Esophagus (tissue), 2 donors: ENCODE data around the gene CIDEB. TPM values are rescaled to one million over a fixed set of nuclear protein-coding genes. Genes with fewer than 3 reads are reported as not detected.

Source experiments
- H3K27ac ChIP-seq, 2 donors: one replicate each; pipeline ENCODE4 v1.5.1; 2013; ENCODE audit warnings: low read depth in 2 of 2, mild to moderate bottlenecking in 2 of 2, inconsistent platforms in 1 of 2, low read length in 1 of 2, moderate library complexity in 1 of 2
- H3K27me3 ChIP-seq, 2 donors: one replicate each; pipeline ENCODE4 v1.6.1; 2013; ENCODE audit warnings: low read length in 2 of 2, control low read depth in 1 of 2, mild to moderate bottlenecking in 1 of 2; ENCODE audit not compliant: insufficient read depth in 2 of 2, control insufficient read depth in 1 of 2
- H3K36me3 ChIP-seq, 2 donors: one replicate each; pipeline ENCODE4 v1.6.1; 2013; ENCODE audit warnings: low read length in 1 of 2; ENCODE audit not compliant: control insufficient read depth in 2 of 2, insufficient read depth in 2 of 2
- H3K4me1 ChIP-seq, 2 donors: one replicate each; pipeline ENCODE4 v1.6.1; 2013; ENCODE audit warnings: low read length in 1 of 2; ENCODE audit not compliant: control insufficient read depth in 2 of 2, insufficient read depth in 2 of 2
- H3K4me3 ChIP-seq, 2 donors: one replicate each; pipeline ENCODE4 v1.5.1; 2013; ENCODE audit warnings: low read length in 2 of 2, mild to moderate bottlenecking in 2 of 2, low read depth in 1 of 2, moderate library complexity in 1 of 2
- H3K9me3 ChIP-seq, 2 donors: one replicate each; pipeline ENCODE4 v1.6.1; 2013; ENCODE audit warnings: mild to moderate bottlenecking in 2 of 2, low read depth in 1 of 2, low read length in 1 of 2, moderate library complexity in 1 of 2; ENCODE audit not compliant: control insufficient read depth in 2 of 2, insufficient read depth in 1 of 2
- WGBS, 2 donors: extraction: QIAGEN DNeasy Blood & Tissue Kit; methylation state at CpG; one replicate each; pipeline ENCODE4 v1.1.7; 2013; 5-methylcytosine and 5-hydroxymethylcytosine counted together
- polyA plus RNA-seq, 2 donors: library from polyadenylated mRNA; stranded (reverse); fragments of 200-250 nt; gene quantifications; one replicate each; pipeline ENCODE4 v1.2.3, GENCODE V29; 2013
- donor health status: healthy with polysubstance abuse.
- donor health status: Bipolar disorder and iron deficiency.

The CIDEB gene
- polyA plus RNA-seq, 2 donors = 24.3 TPM

DNA sequence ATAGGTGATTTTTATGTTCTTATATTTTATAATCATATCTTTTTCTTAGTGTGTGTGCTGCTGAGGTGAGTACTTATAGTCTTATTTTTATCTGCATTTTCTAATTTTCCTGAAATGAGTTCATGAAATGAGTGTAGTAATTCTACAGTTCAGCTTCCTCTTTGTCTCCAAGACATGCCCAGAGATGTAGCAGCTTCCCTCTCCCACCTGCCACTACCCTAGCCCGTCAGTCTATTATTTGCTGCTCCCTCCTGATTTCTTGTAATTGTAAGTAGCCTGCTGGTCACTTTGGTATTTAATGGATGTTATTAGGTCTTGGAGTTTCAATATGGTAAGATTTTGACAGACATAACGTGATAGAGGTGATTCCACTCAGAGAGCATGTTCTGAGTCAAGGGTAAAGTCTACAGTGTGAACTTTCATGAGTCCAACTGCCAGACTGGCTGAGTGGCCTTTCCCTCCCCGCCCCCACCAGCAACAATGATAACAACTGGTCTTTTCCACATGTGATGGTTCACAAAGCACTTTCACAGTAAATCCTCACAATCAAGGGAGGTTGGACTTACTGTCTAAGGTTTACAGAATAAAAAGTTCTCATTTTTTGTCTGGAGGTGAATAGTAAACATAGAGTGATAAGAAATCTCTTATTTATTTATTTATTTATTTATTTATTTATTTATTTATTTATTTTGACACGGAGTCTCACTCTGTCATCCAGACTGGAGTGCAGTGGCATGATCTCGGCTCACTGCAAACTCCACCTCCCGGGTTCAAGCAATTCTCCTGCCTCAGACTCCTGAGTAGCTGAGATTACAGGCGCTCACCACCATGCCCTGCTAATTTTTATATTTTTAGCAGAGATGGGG is 36.3 kb upstream of the CIDEB start:
- Histone ChIP-seq H3K36me3 (no peaks in the 10 kb centered on the region), H3K27me3 (no peaks in the 10 kb centered on the region), H3K4me1 (peaks cover 2% of the 10 kb centered on the region in 2 donors), H3K4me3 (no peak overlapping the region), H3K27ac (no peak overlapping the region), H3K9me3 (no peaks in the 10 kb centered on the region)
- 74 to 82% methylated on average over 7 of the region's 7 CpGs for WGBS, 2 donors

DNA sequence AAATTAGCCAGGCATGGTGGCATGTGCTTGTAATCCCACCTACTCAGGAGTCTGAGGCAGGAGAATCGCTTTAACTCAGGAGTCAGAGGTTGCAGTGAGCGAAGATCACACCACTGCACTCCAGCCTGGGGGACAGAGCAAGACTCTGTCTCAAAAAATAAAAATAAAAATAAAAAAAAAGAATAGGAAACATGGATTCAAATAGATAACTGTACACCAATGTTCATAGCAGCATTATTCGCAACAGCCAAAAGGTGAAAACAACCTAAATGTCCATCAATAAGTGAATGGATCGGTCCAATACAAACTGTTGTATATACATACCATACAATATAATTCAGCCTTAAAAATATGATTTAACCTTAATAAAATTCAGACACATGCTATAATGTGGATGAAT is 35.1 kb upstream of the CIDEB start:
- H3K9me3 ChIP-seq = no peaks in the 10 kb centered on the region

DNA sequence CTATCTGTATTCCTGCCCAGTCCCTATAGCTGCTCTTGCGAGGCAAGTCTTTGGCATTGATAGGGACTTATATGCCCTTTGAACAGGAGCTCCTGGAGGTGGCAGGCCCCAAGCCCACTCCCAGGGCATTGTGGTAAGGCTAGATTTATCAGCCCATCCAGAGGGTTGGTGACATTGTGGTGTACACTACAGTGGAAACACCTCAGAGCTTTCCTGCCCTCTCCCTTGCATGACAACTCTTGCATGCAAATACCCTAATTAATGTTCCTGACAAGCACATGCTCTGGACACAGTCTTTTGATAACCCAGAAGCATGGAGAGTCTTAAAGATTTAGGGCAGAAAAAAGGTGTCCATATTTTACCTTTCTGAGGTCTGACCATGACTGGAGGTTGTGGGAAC is 32.8 kb upstream of the CIDEB start:
- Histone ChIP-seq H3K9me3 (no peaks in the 10 kb centered on the region), H3K27me3 (no peaks in the 10 kb centered on the region), H3K4me3 (no peak overlapping the region), H3K36me3 (peaks cover 0 to 4% of the 10 kb centered on the region in 2 donors), H3K4me1 (peaks cover 5 to 6% of the 10 kb centered on the region in 2 donors), H3K27ac (no peak overlapping the region)
- 83 to 98% methylated on average over 1 of the region's 1 CpG for WGBS, 2 donors

More for the DNA sequence above, 35.1 kb upstream of the CIDEB start:
- H3K36me3 ChIP-seq = no peaks in the 10 kb centered on the region
- no peaks in the 10 kb centered on the region for H3K27me3 ChIP-seq
- H3K27ac ChIP-seq = no peak overlapping the region
- WGBS, 2 donors = 96% methylated on average over 4 of the region's 4 CpGs
- peaks cover 5 to 6% of the 10 kb centered on the region in 2 donors for H3K4me1 ChIP-seq
- no peak overlapping the region for H3K4me3 ChIP-seq

DNA sequence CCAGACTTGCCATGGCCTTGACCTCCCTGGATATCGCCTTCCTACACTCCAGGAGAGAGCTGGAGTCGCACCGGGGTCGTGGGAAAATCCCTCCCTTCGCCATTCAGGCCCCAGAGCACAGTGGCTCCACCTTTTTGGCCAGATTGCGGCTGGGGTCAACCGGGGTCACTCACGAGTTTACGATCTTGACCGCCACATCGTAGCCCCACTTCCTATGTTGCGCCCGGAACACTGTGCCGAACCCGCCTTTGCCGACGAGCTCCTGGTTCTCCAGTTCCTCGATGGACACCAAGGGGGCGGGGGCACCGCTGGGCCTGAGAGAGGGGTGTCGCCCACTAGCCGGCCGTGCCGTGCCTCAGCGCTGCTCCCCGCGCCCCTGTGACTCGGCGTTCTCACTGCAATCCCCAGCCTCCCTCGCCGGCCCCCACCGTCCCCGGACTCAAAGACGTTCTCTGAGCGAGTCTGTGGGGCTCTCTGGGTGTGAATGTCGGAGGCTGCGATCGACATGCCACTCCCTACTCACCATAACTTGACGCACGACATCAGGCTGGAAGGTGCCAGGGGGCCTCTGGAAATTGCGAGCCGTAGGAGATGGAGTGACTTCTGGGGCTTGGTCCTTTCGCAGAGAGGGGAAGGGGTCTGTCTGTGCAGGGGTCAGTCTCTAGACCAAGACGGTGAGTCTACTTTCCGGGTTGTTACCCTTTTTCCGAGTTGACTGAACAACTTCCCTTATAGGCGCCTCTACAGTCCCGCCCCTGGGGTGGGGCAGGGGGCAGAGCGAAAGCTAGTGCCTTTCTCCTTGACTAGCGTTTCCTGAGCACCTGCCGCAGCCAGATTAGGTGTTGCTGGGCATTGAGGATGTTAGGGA is 31.7 kb upstream of the CIDEB start, which contains the start of gene RIPK3:
Gene RIPK3, minus strand, starts transcription at position 708 of the 868 bp plus-strand sequence. Its CDS starts 165 bp downstream, at position 543.
- Histone ChIP-seq H3K27ac (peak within 1 kb of the TSS; percentile 60 to 62), H3K9me3 (no peaks in the 10 kb centered on the region), H3K4me3 (peak within 1 kb of the TSS; percentile 53 to 61), H3K4me1 (peaks cover 5 to 9% of the 10 kb centered on the region in 2 donors), H3K36me3 (peaks cover 0 to 4% of the 10 kb centered on the region in 2 donors), H3K27me3 (no peaks in the 10 kb centered on the region)
- 8 to 13% methylated on average over 51 of the region's 51 CpGs for WGBS, 2 donors

DNA sequence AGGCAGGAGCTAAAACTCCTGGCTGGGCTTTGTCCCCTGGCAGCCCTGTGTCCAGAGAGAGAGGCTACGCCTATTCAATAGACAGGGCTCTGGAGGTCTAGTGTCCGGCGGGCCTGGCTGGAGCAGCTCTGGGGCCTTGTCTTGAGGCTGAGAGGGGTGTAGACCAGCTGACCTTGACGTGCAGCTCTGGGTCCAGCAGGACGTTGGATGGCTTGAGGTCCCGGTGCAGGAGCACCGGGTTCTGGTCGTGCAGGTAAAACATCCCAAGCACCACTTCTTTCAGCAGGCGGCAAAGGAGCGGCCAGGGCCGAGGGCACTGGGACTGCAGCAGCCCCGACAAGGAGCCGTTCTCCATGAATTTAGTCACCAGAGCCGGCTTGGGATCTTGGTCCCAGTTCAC is 31.1 kb upstream of the CIDEB start:
- H3K9me3 ChIP-seq = no peaks in the 10 kb centered on the region
- no peak overlapping the region for H3K27ac ChIP-seq
- peaks cover 0 to 4% of the 10 kb centered on the region in 2 donors for H3K36me3 ChIP-seq
- no peaks in the 10 kb centered on the region for H3K27me3 ChIP-seq
- 73 to 82% methylated on average over 14 of the region's 14 CpGs for WGBS, 2 donors
- peaks cover 5 to 9% of the 10 kb centered on the region in 2 donors for H3K4me1 ChIP-seq
- peak overlapping the region; percentile 53 to 61 for H3K4me3 ChIP-seq

DNA sequence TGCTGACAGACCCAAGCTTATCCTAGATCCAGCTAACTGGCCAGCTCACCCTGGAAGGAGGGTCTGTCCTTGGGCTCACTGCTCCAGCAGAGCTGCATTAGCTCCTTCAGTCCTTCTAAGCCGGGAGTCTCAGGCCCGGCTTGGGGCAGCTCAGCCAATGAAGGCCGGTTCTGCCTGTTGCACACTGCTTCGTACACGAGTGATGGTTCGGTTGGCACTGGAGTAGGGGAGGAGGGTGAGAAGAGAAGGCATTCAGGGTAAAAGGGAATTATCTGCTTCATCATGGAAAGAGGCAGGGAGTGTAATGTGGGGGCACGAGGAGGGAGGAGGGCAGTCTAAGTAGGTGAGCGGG is 30.0 kb upstream of the CIDEB start:
- WGBS, 2 donors = 94 to 95% methylated on average over 8 of the region's 8 CpGs
- H3K4me3 ChIP-seq = no peak overlapping the region

DNA sequence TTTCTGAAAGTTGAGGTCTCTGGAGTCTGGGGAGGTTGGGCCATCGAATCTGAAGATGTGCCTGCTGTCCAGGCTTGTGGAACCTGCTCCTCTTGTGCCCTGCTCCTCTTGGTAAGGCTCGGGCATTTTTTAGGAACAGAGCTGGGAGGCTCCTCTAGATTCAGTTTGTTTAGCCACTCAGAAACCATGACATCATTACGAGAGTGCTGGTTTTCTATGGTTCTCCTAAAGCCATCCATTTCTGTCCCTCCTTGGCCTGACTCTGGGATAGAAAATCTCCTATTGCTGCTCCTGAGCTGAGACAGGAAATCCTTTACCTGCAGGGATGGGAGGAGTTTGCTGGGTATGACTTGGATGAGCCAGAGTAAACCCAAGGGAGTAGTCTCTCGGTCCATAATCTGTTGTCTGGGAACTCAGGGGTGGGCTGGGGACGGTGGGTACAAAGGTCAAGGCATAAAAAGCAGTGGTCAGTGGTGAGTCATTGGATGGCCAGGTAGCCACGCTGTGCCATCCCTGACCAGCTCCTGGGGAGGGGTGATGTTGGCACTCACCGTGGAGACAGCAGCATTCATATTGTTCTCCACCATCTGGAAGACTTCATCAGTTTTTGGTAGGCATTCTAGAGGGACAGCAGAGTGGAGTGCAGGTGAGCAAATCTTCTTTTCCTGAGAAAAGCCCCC is 29.5 kb upstream of the CIDEB start:
- Histone ChIP-seq H3K4me1 (peaks cover 5 to 18% of the 10 kb centered on the region in 2 donors), H3K36me3 (peaks cover 0 to 4% of the 10 kb centered on the region in 2 donors), H3K27me3 (no peaks in the 10 kb centered on the region), H3K4me3 (no peak overlapping the region), H3K27ac (no peak overlapping the region), H3K9me3 (no peaks in the 10 kb centered on the region)
- WGBS, 2 donors = 83 to 85% methylated on average over 7 of the region's 7 CpGs

More for the DNA sequence above, 30.0 kb upstream of the CIDEB start:
- Histone ChIP-seq H3K4me1 (peaks cover 5 to 13% of the 10 kb centered on the region in 2 donors), H3K27ac (no peak overlapping the region), H3K27me3 (no peaks in the 10 kb centered on the region), H3K36me3 (peaks cover 0 to 4% of the 10 kb centered on the region in 2 donors), H3K9me3 (no peaks in the 10 kb centered on the region)

DNA sequence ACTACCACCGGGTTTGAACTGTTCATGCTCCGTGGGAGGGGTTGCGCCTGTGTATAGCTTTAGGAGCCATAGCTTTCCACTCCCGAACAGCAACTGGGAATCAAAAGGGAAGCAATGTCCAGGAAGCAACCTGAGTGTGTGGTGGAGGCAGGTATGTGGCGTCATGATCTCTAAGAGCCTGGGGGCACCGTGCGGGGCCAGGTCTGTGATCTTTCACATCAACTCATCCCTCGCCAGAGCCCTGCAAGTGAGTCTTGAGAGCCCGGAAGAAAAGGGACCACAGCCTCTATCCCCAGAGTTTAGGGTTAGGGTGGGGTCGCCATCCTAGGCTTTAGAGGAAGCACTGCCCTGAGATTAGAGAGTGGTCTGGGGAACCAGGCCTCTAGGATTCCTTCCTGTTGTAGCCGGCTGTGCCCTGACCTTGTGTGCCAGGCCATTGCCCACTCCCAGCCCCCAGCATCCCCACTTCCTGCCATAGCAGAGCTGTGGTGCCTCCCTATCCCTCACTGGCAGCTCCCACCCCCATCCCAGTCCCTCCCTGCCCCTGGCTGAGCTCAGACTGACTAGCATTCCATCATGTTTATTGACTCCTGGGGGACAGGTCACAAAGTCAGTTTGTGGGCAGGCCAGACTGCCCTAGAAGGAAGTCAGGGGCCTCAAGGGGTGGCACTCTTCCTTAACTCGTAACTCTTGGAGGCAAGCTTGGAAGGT is 27.8 kb upstream of the CIDEB start:
- H3K4me3 ChIP-seq = no peak overlapping the region
- peaks cover 5 to 22% of the 10 kb centered on the region in 2 donors for H3K4me1 ChIP-seq
- H3K9me3 ChIP-seq = no peaks in the 10 kb centered on the region
- H3K27me3 ChIP-seq = no peaks in the 10 kb centered on the region
- WGBS, 2 donors = 75 to 77% methylated on average over 12 of the region's 12 CpGs
- peak overlapping the region; percentile 14 to 30 for H3K27ac ChIP-seq
- peaks cover 0 to 4% of the 10 kb centered on the region in 2 donors for H3K36me3 ChIP-seq
